Astrocyte (in vitro differentiated cells and primary cell): ENCODE data around the gene BBS12.

Experiments
- CTCF ChIP-seq: IDR thresholded peaks from 2 replicates; pipeline ENCODE4 v1.5.1; 2011; ENCODE audit warnings: low read depth, mild to moderate bottlenecking, inconsistent platforms, low read length, moderate library complexity; ENCODE audit not compliant: insufficient read depth
- EZH2 ChIP-seq: IDR thresholded peaks from 2 replicates; pipeline ENCODE4 v1.6.1; 2012; ENCODE audit warnings: mild to moderate bottlenecking, low read length, inconsistent platforms; ENCODE audit not compliant: insufficient read depth

DNA sequence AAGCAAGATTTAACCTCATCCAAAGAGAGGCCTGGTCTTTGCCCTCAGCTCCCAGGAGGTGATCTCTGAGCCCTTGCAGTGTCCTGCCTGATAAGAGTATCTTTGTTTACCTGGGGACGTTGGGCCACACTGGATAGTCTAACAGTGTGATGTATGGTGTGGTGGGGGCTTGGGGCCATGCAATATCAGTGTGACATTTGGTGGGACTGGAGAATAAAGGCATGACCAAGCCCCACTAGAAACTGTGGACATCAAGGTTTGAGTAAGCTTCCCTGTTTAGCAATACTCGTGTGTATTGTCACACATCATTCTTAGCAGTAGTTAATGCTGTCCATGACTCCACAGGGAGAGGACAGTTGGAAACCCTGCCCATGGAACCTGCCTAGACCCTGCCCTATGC lies 34.4 kb downstream of the BBS12 start:
- no peak for TF ChIP-seq CTCF
- no peak for TF ChIP-seq EZH2
